Measurements from ENCODE around the gene ADARB2.

Gene ADARB2

GRCh38 chr10:1280466-1281404, 456.6 kb downstream of the ADARB2 start:
- no peak overlapping the region for H3K4me3 ChIP-seq (ENCODE audit: control insufficient read depth, low read depth, low read length)
- TF ChIP-seq CTCF (conservative IDR thresholded peaks at IDR 0.05; ENCODE audit: control insufficient read depth, insufficient read depth, low read depth, low read length) = no peak
- no peak for DNase-seq (ENCODE audit: low read depth)

DNA sequence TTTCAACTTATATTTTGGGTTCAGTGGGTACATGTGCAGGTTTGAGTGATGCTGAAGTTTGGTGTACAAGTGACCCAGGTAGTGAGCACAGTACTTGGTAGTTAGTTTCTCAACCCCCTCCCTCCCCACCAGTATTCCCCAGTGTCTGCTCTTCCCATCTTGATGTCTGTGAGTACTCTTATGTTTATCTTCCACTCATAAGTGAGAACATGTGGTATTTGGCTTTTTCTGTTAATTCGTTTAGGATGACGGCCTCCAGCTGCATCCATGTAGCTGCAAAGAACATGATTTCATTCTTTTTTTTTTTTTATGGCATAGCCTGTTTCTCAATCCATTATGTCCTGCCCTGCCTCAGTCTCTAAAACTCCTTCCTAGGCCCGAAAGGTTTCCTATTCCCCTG, 459.0 kb downstream of the ADARB2 start:
- DNase-seq (ENCODE audit: low read depth) = no peak
- no peak for TF ChIP-seq CTCF (conservative IDR thresholded peaks at IDR 0.05; ENCODE audit: control insufficient read depth, insufficient read depth, low read depth, low read length)
- H3K4me3 ChIP-seq (ENCODE audit: control insufficient read depth, low read depth, low read length) = no peak overlapping the region

- DNase-seq (ENCODE audit: low read depth) = no peak
- H3K4me3 ChIP-seq (ENCODE audit: control insufficient read depth, low read depth, low read length) = no peak overlapping the region
- no peak for TF ChIP-seq CTCF (conservative IDR thresholded peaks at IDR 0.05; ENCODE audit: control insufficient read depth, insufficient read depth, low read depth, low read length)
Measured at GRCh38 chr10:1274701-1275544, 462.4 kb downstream of the ADARB2 start.

DNA sequence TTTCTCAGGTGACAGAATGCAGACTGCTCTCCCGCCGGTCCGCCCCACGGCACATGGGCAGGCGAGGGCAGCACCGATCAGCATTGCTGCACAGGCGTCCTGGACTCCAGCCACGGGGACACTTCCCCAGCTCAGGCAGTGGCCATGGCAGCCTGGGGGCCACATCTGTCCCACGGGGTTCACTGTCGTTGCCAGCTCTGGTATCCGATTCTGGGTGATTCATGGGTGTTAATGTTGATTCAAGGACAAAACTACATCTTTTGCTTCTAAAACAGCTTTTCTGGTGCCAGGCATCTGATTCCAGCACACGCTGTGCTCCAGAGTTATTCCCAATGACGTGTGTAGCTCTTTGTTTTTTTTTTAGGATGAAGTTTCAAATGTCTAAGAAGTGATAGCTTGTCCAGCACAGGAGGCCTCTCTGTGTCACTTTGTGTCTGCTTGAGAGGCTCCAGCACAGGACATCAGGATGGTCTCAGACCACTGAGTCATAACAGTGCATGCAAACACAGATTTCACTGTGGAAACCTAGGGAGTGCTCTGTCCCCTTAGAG, 463.1 kb downstream of the ADARB2 start:
- H3K4me3 ChIP-seq (ENCODE audit: control insufficient read depth, low read depth, low read length) = no peak overlapping the region
- DNase-seq (ENCODE audit: low read depth) = no peak
- no peak for TF ChIP-seq CTCF (conservative IDR thresholded peaks at IDR 0.05; ENCODE audit: control insufficient read depth, insufficient read depth, low read depth, low read length)

DNA sequence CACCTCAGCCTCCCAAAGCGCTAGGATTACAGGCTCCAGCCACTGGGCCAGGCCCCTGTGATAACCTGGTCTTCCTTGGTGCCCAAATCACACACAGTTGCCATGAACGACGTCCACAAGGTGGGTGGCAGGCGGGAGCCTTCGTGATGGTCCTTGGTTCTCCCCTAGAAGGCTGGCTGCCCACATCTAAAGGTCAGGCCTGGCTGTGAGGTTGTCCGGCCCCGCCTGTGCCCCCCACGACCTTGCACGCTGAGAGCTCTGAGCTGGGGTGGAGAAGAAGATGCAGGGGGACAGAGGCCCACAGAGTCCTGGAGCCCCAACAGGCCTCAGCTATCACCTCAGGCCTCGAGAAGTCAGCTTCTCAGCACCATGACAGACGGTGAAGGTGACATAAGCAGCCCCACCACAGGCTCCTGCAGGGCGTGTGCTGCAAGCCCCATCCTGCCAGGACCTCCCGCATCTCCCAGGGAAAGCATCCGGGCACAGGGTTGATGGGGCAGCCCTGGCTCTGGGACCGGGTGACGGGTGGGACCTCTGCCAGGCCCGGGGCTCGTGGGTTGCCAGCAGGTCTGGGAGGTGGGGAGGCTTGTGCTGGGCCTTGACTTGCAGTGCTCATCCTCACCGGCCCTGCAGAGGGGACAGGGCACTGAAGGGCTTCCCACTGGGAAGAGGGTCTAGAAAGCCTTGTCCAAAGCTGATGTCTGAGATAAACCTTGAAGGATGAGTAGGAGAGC, 463.8 kb downstream of the ADARB2 start:
- no peak for TF ChIP-seq CTCF (conservative IDR thresholded peaks at IDR 0.05; ENCODE audit: control insufficient read depth, insufficient read depth, low read depth, low read length)
- DNase-seq (ENCODE audit: low read depth) = no peak

DNA sequence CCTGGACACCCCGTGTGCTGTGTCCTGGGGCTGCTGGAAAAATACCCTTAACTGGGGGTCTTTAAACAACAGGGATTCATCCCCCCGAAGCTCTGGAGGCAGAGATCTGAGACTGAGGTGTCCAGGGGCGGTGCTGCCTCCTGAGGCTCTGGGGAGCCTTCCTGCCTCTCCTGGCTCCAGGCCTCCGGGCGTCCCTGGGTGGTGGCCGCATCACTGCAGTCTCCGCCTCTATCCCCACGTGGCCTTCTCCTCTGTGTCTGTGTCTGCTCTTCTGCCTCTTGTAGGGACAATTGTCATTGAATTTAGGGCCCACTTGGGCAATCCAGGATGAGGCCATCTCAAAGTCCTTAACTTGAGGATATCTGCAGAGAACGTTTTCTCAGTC, 464.6 kb downstream of the ADARB2 start:
- TF ChIP-seq CTCF (conservative IDR thresholded peaks at IDR 0.05; ENCODE audit: control insufficient read depth, insufficient read depth, low read depth, low read length) = no peak

More for the DNA sequence above, 463.8 kb downstream of the ADARB2 start:
- no peak overlapping the region for H3K4me3 ChIP-seq (ENCODE audit: control insufficient read depth, low read depth, low read length)

More for the DNA sequence above, 464.6 kb downstream of the ADARB2 start:
- DNase-seq (ENCODE audit: low read depth) = no peak
- H3K4me3 ChIP-seq (ENCODE audit: control insufficient read depth, low read depth, low read length) = no peak overlapping the region

All from fibroblast of mammary gland (primary cell).